IMR-90 (cell line): ENCODE data around the gene TPSG1. TPM values are rescaled to one million over a fixed set of nuclear protein-coding genes. Genes with fewer than 3 reads are reported as not detected.

Source experiments
- ATAC-seq: fragments of 200-7000 bp; cut with Tn5 transposase; 2 replicates; pipeline ENCODE4 v1.9.1; 2020; ENCODE audit warnings: low read depth, mild to moderate bottlenecking, moderate library complexity
- BruUV-seq: library from RNA; stranded (reverse); fragments of 400-500 nt; replicated peaks from 2 replicates; lab custom pipeline; 2021; lab: Mats Ljungman, UMichigan
- CTCF ChIA-PET: fragments of 300-600 bp; formaldehyde crosslinking; extraction: SDS; loops from one replicate; lab custom pipeline; 2021; ENCODE audit warnings: antibody characterized with exemption; lab: Yijun Ruan, JAX
- POLR2A ChIA-PET: fragments of 300-600 bp; sonication (Branson Sonifier 250); formaldehyde crosslinking; loops from one replicate; lab custom pipeline; 2022; ENCODE audit warnings: antibody characterized with exemption; ENCODE audit not compliant: unreplicated experiment; lab: Charles Lee
- DNase-seq: peaks from one replicate; pipeline ENCODE4 v3.0.0; 2013
- H2AFZ ChIP-seq: replicated peaks from 2 replicates; pipeline ENCODE3; 2013; ENCODE audit warnings: low read length, mild to moderate bottlenecking; ENCODE audit not compliant: poor library complexity
- H2AK5ac ChIP-seq: 2 replicates; pipeline ENCODE4 v1.6.1; 2013; ENCODE audit warnings: low read depth, low read length, inconsistent platforms
- H2AK9ac ChIP-seq: replicated peaks from 2 replicates; pipeline ENCODE3; 2013; ENCODE audit warnings: mild to moderate bottlenecking, low read depth, low read length, moderate library complexity; ENCODE audit not compliant: poor library complexity
- H2BK120ac ChIP-seq: 2 replicates; pipeline ENCODE4 v1.6.1; 2013; ENCODE audit warnings: low read depth, low read length, inconsistent platforms
- H2BK15ac ChIP-seq: 3 replicates; pipeline ENCODE4 v1.6.1; 2013; ENCODE audit warnings: low read depth, low read length, inconsistent platforms
- H2BK20ac ChIP-seq: 2 replicates; pipeline ENCODE4 v1.6.1; 2013; ENCODE audit warnings: low read depth, mild to moderate bottlenecking, inconsistent platforms, low read length, moderate library complexity
- H2BK5ac ChIP-seq: 2 replicates; pipeline ENCODE4 v1.6.1; 2013; ENCODE audit warnings: mild to moderate bottlenecking, low read depth, low read length, inconsistent platforms; ENCODE audit not compliant: poor library complexity, severe bottlenecking
- H3K14ac ChIP-seq: replicated peaks from 2 replicates; pipeline ENCODE4 v1.6.1; 2013; ENCODE audit warnings: low read depth, low read length, inconsistent platforms
- H3K18ac ChIP-seq: 2 replicates; pipeline ENCODE4 v1.6.1; 2013; ENCODE audit warnings: low read depth, low read length, control low read depth
- H3K23ac ChIP-seq: 2 replicates; pipeline ENCODE4 v1.6.1; 2013; ENCODE audit warnings: low read depth, low read length, inconsistent platforms
- H3K27ac ChIP-seq: 2 replicates; pipeline ENCODE4 v1.5.1; 2013; ENCODE audit warnings: mild to moderate bottlenecking, control low read depth, low read length; ENCODE audit not compliant: insufficient read depth
- H3K27me3 ChIP-seq: 2 replicates; pipeline ENCODE4 v1.6.1; 2013; ENCODE audit warnings: low read length; ENCODE audit not compliant: control insufficient read depth, insufficient read depth
- H3K36me3 ChIP-seq: 2 replicates; pipeline ENCODE4 v1.6.1; 2013; ENCODE audit warnings: low read length, mixed read lengths; ENCODE audit not compliant: control insufficient read depth, insufficient read depth
- H3K4ac ChIP-seq: 2 replicates; pipeline ENCODE4 v1.6.1; 2013; ENCODE audit warnings: low read depth, low read length, inconsistent platforms
- H3K4me1 ChIP-seq: 2 replicates; pipeline ENCODE4 v1.6.1; 2013; ENCODE audit warnings: low read length, mixed read lengths; ENCODE audit not compliant: control insufficient read depth, insufficient read depth
- H3K4me2 ChIP-seq: 2 replicates; pipeline ENCODE4 v1.6.1; 2013; ENCODE audit warnings: low read depth, mild to moderate bottlenecking, control low read depth, low read length, moderate library complexity
- H3K4me3 ChIP-seq: 2 replicates; pipeline ENCODE4 v1.5.1; 2013; ENCODE audit warnings: low read depth, mild to moderate bottlenecking, control low read depth, low read length, moderate library complexity; ENCODE audit not compliant: insufficient read depth
- H3K56ac ChIP-seq: 2 replicates; pipeline ENCODE4 v1.6.1; 2013; ENCODE audit warnings: low read length, inconsistent platforms; ENCODE audit not compliant: insufficient read depth; ENCODE audit errors: extremely low read depth
- H3K79me1 ChIP-seq, 2 experiments: 2 replicates each; pipeline ENCODE4 v1.6.1; 2013; ENCODE audit warnings: low read length in 2 of 2, inconsistent platforms in 1 of 2, low read depth in 1 of 2
- H3K9ac ChIP-seq: 2 replicates; pipeline ENCODE4 v1.6.1; 2013; ENCODE audit warnings: low read depth, low read length, control low read depth
- H3K9me1 ChIP-seq: 2 replicates; pipeline ENCODE4 v1.6.1; 2013; ENCODE audit warnings: low read length, inconsistent platforms; ENCODE audit not compliant: insufficient read depth
- H3K9me3 ChIP-seq: 2 replicates; pipeline ENCODE4 v1.6.1; 2013; ENCODE audit warnings: low read length; ENCODE audit not compliant: control insufficient read depth, insufficient read depth
- H4K20me1 ChIP-seq: 2 replicates; pipeline ENCODE4 v1.6.1; 2013; ENCODE audit warnings: low read length, inconsistent platforms; ENCODE audit not compliant: insufficient read depth
- H4K5ac ChIP-seq: 2 replicates; pipeline ENCODE4 v1.6.1; 2013; ENCODE audit warnings: mild to moderate bottlenecking, low read depth, low read length, control low read depth
- H4K8ac ChIP-seq, 2 experiments: 2 replicates each; pipeline ENCODE4 v1.6.1; 2013; ENCODE audit warnings: low read depth in 2 of 2, low read length in 2 of 2, control low read depth in 1 of 2, inconsistent platforms in 1 of 2
- H4K91ac ChIP-seq: 2 replicates; pipeline ENCODE4 v1.6.1; 2013; ENCODE audit warnings: low read depth, low read length, inconsistent platforms; ENCODE audit not compliant: insufficient read depth
- CEBPB ChIP-seq: IDR thresholded peaks from 2 replicates; pipeline ENCODE4 v1.6.1; 2012; ENCODE audit warnings: low read depth, low read length, improper control_type of control experiment
- POLR2A ChIP-seq: IDR thresholded peaks from 2 replicates; pipeline ENCODE4 v1.6.1; 2012; ENCODE audit warnings: mild to moderate bottlenecking, low read depth, low read length
- RFX5 ChIP-seq: IDR thresholded peaks from 2 replicates; pipeline ENCODE4 v1.8.0; 2012; ENCODE audit warnings: low read depth, mild to moderate bottlenecking, low read length, moderate library complexity
- SMC3 ChIP-seq: fragments of 150-350 bp; IDR thresholded peaks from 2 replicates; pipeline ENCODE4 v1.6.1; 2016; ENCODE audit warnings: low read depth, mild to moderate bottlenecking, antibody characterized with exemption, low read length, moderate library complexity
- whole genome bisulfite sequencing, 2 experiments: methylation state at CpG; one replicate each; pipeline versions ENCODE4 v1.1.5 to v1.1.7; 2013; ENCODE audit warnings: missing lambda C conversion rate in 2 of 2; ENCODE audit not compliant: insufficient read length in 1 of 2; ENCODE audit errors: extremely low coverage in 2 of 2; 5-methylcytosine and 5-hydroxymethylcytosine counted together
- dilution Hi-C: fragments of 300-500 bp; cut with HindIII; formaldehyde crosslinking; loops from one replicate; pipeline ENCODE4 v1.14.3; 2018; ENCODE audit warnings: low sequenced_read_pairs; ENCODE audit not compliant: unreplicated experiment
- in situ Hi-C: fragments of 300-500 bp; cut with MboI; formaldehyde crosslinking; loops from 3 replicates; pipeline ENCODE4 v1.14.3; 2019; ENCODE audit warnings: low sequenced_read_pairs, inconsistent platforms, mixed read lengths
- intact Hi-C: fragments of 100-400 bp; cut with micrococcal nuclease; formaldehyde crosslinking; loops from 2 replicates; pipeline ENCODE4 v1.10.0; 2022
- polyA plus RNA-seq, 3 experiments: library from polyadenylated mRNA; depleted of rRNA; stranded (reverse); fragments of >200 nt; gene quantifications; 2 replicates each; pipeline ENCODE4 v1.2.3, GENCODE V29; 2012; ENCODE audit warnings: low replicate concordance in 1 of 3
- total RNA-seq: library from RNA; depleted of rRNA; stranded (reverse); fragments of >200 nt; gene quantifications from 2 replicates; pipeline ENCODE4 v1.2.3, GENCODE V29; 2012

Gene TPSG1
- total and polyA plus RNA-seq, 2 of the 4 experiments (the other 2 are of a cell fraction), result not detected

- BruUV-seq, result no TSS peak
- ATAC-seq (no peak), DNase-seq (no peak)
- Histone ChIP-seq H3K18ac (no peak overlapping the region), H2BK15ac (no peak overlapping the region), H4K20me1 (no peaks in the 10 kb centered on the region; the same call in 1 of the 2 replicates), H3K56ac (no peak overlapping the region), H3K4me1 (no peaks in the 10 kb centered on the region), H3K79me1 (no peaks in the 10 kb centered on the region), H3K4me2 (no peak overlapping the region), H4K8ac (no peak overlapping the region), H3K27ac (no peak overlapping the region), H3K23ac (no peak overlapping the region), H3K4me3 (no peak overlapping the region), H3K27me3 (peaks cover 36% of the 10 kb centered on the region), H4K91ac (no peak overlapping the region), H4K5ac (no peak overlapping the region), H2BK5ac (no peak overlapping the region), H2AFZ (no peak overlapping the region), H3K9me1 (no peaks in the 10 kb centered on the region), H3K9ac (no peak overlapping the region), H2AK9ac (no peak overlapping the region), H3K9me3 (no peaks in the 10 kb centered on the region), H3K14ac (no peak overlapping the region), H2AK5ac (no peak overlapping the region), H3K4ac (no peak overlapping the region), H2BK20ac (no peak overlapping the region), H2BK120ac (no peak overlapping the region), H3K36me3 (no peaks in the 10 kb centered on the region)
- POLR2A ChIA-PET, result no interaction called here
- dilution Hi-C loops, result no loop called here
- intact Hi-C loops, result no loop called here
- WGBS, 2 experiments, result 74% methylated on average over 24 of the region's 34 CpGs; no CpG with 5 or more reads in 1 of the 2 experiments
- CTCF ChIA-PET, result no interaction called here
- in situ Hi-C loops, result no loop called here
- TF ChIP-seq POLR2A, result no peak
- TF ChIP-seq RFX5, result no peak
- no peak for TF ChIP-seq CEBPB
- TF ChIP-seq SMC3, result no peak
Measured at GRCh38 chr16:1257561-1258224, 32.6 kb upstream of the TPSG1 start.
